Measurements from ENCODE around the gene ZNF470.

Gene ZNF470

GRCh38 chr19:56567274-56568120, at the start of gene ZNF470:
Gene ZNF470, plus strand, starts transcription at chr19:56567468. Its CDS starts 2,844 bp downstream, at chr19:56570312.
- peak; percentile 97 for DNase-seq

GRCh38 chr19:56525214-56525860, 41.9 kb upstream of the ZNF470 start:
- DNase-seq: no peak

- DNase-seq: no peak
Measured at GRCh38 chr19:56537442-56537841, 29.8 kb upstream of the ZNF470 start.

GRCh38 chr19:56538254-56538760, 29.0 kb upstream of the ZNF470 start:
- peak; percentile 95 for DNase-seq

GRCh38 chr19:56538761-56539263, 28.5 kb upstream of the ZNF470 start, which contains the start of gene ZFP28:
Gene ZFP28, plus strand, starts transcription at chr19:56538948. Its CDS starts 71 bp downstream, at chr19:56539019.
- no peak for DNase-seq

- no peak for DNase-seq
Measured at GRCh38 chr19:56543776-56544175, 23.5 kb upstream of the ZNF470 start.

GRCh38 chr19:56547535-56547934, 19.7 kb upstream of the ZNF470 start:
- no peak for DNase-seq

- DNase-seq: no peak
Measured at GRCh38 chr19:56554272-56554869, 12.9 kb upstream of the ZNF470 start.

- no peak for DNase-seq
Measured at GRCh38 chr19:56562766-56563165, 4.5 kb upstream of the ZNF470 start.

GRCh38 chr19:56566904-56567273, 379 bp upstream of the ZNF470 start:
- DNase-seq: no peak

- DNase-seq: no peak
Measured at GRCh38 chr19:56572589-56572988, 5.3 kb downstream of the ZNF470 start.

- no peak for DNase-seq
Measured at GRCh38 chr19:56573914-56574313, 6.6 kb downstream of the ZNF470 start.

- no peak for DNase-seq
Measured at GRCh38 chr19:56577719-56578602, 10.7 kb downstream of the ZNF470 start.

- no peak for DNase-seq
Measured at GRCh38 chr19:56594446-56594782, 27.1 kb downstream of the ZNF470 start.

GRCh38 chr19:56594783-56595547, 27.7 kb downstream of the ZNF470 start, which contains the start of gene ZNF71:
Gene ZNF71, plus strand, starts transcription at chr19:56595302. Its CDS starts 6,257 bp downstream, at chr19:56601559.
- DNase-seq: peak; percentile 95

- DNase-seq: no peak
Measured at GRCh38 chr19:56595548-56595899, 28.3 kb downstream of the ZNF470 start.

- no peak for DNase-seq
Measured at GRCh38 chr19:56596676-56597075, 29.4 kb downstream of the ZNF470 start.

- DNase-seq: no peak
Measured at GRCh38 chr19:56597696-56598095, 30.4 kb downstream of the ZNF470 start.

- DNase-seq: no peak
Measured at GRCh38 chr19:56601375-56601774, 34.1 kb downstream of the ZNF470 start.

- no peak for DNase-seq
Measured at GRCh38 chr19:56603829-56604228, 36.6 kb downstream of the ZNF470 start.

- no peak for DNase-seq
Measured at GRCh38 chr19:56608274-56608964, 41.2 kb downstream of the ZNF470 start.
